CD8-positive, alpha-beta memory T cell (primary cell): ENCODE results near the gene ADGRL2. TPM values are rescaled to one million over a fixed set of nuclear protein-coding genes. Genes with fewer than 3 reads are reported as not detected.

Experiments used
- CTCF ChIA-PET: fragments of 350-600 bp; sonication (Branson Sonifier 250); formaldehyde crosslinking; loops from one replicate; lab custom pipeline; 2021; ENCODE audit warnings: antibody characterized with exemption; lab: Charles Lee
- POLR2A ChIA-PET: fragments of 350-600 bp; sonication (Branson Sonifier 250); formaldehyde crosslinking; loops from one replicate; lab custom pipeline; 2021; ENCODE audit warnings: antibody characterized with exemption; lab: Charles Lee
- DNase-seq, 5 donors: peaks; one replicate each; pipeline versions ENCODE4 v3.0.0 to v3.0.0-alpha.2; 2020 to 2022; ENCODE audit warnings: mixed read lengths in 1 of 5
- H3K27ac ChIP-seq: one replicate; pipeline ENCODE4 v1.7.0; 2013; ENCODE audit warnings: low read depth, mild to moderate bottlenecking, low read length, moderate library complexity
- H3K27me3 ChIP-seq: 2 replicates; pipeline ENCODE4 v1.7.0; 2013; ENCODE audit warnings: low read length, mild to moderate bottlenecking; ENCODE audit not compliant: insufficient read depth, poor library complexity, severe bottlenecking
- H3K36me3 ChIP-seq: 2 replicates; pipeline ENCODE4 v1.7.0; 2013; ENCODE audit warnings: mild to moderate bottlenecking, low read length, moderate library complexity; ENCODE audit not compliant: insufficient read depth
- H3K4me1 ChIP-seq: 2 replicates; pipeline ENCODE4 v1.7.0; 2013; ENCODE audit warnings: mild to moderate bottlenecking, low read length, moderate library complexity; ENCODE audit not compliant: insufficient read depth
- H3K4me3 ChIP-seq: 2 replicates; pipeline ENCODE4 v1.7.0; 2013; ENCODE audit warnings: mild to moderate bottlenecking, low read length
- H3K9me3 ChIP-seq: 2 replicates; pipeline ENCODE4 v1.7.0; 2013; ENCODE audit warnings: mild to moderate bottlenecking, low read length
- H3K27ac Mint-ChIP-seq, 8 donors: one replicate each; pipeline ENCODE4 v1.8.0; 2020 to 2021; ENCODE audit warnings: mixed read lengths in 8 of 8, mild to moderate bottlenecking in 6 of 8, inconsistent platforms in 3 of 8, moderate library complexity in 3 of 8
- H3K27me3 Mint-ChIP-seq, 2 donors: one replicate each; pipeline ENCODE4 v1.8.0; 2020 to 2021; ENCODE audit warnings: mixed read lengths in 2 of 2, mild to moderate bottlenecking in 1 of 2, moderate library complexity in 1 of 2
- H3K36me3 Mint-ChIP-seq, 3 donors: one replicate each; pipeline ENCODE4 v1.8.0; 2020 to 2021; ENCODE audit warnings: mixed read lengths in 3 of 3, inconsistent platforms in 1 of 3, mild to moderate bottlenecking in 1 of 3
- H3K4me1 Mint-ChIP-seq, 3 donors: one replicate each; pipeline ENCODE4 v1.8.0; 2020 to 2021; ENCODE audit warnings: mixed read lengths in 3 of 3, inconsistent platforms in 1 of 3, mild to moderate bottlenecking in 1 of 3
- H3K4me3 Mint-ChIP-seq, 7 donors: one replicate each; pipeline ENCODE4 v1.8.0; 2020 to 2021; ENCODE audit warnings: mixed read lengths in 7 of 7, mild to moderate bottlenecking in 6 of 7, moderate library complexity in 4 of 7, inconsistent platforms in 2 of 7
- H3K9me3 Mint-ChIP-seq, 5 donors: one replicate each; pipeline ENCODE4 v1.8.0; 2020 to 2022; ENCODE audit warnings: mixed read lengths in 5 of 5, mild to moderate bottlenecking in 3 of 5, moderate library complexity in 2 of 5, inconsistent platforms in 1 of 5
- polyA plus RNA-seq: library from polyadenylated mRNA; unstranded; fragments of 300-500 nt; fragmentation: Illumina TruSeq; gene quantifications from one replicate; pipeline ENCODE4 v1.2.3, GENCODE V29; 2021
- total RNA-seq, 2 experiments: library from RNA; stranded (reverse); gene quantifications; one replicate each; pipeline ENCODE4 v1.2.3, GENCODE V29; 2021

ADGRL2 gene
- total and polyA plus RNA-seq, 3 experiments from 2014 or later = not detected

GRCh38 chr1:82019508-82019907 is 218.8 kb downstream of the ADGRL2 start:
- Mint-ChIP-seq H3K9me3 (peaks cover 5 to 34% (median 9%) of the 10 kb centered on the region in 5 donors), H3K36me3 (no peaks in the 10 kb centered on the region), H3K27ac (no peak overlapping the region), H3K4me1 (no peaks in the 10 kb centered on the region), H3K4me3 (no peak overlapping the region), H3K27me3 (no peaks in the 10 kb centered on the region)
- Histone ChIP-seq H3K27ac (no peak overlapping the region), H3K9me3 (no peaks in the 10 kb centered on the region), H3K4me3 (no peak overlapping the region), H3K27me3 (no peaks in the 10 kb centered on the region), H3K4me1 (no peaks in the 10 kb centered on the region), H3K36me3 (no peaks in the 10 kb centered on the region)
- no peak for DNase-seq
- ChIA-PET CTCF (no interaction called here), POLR2A (no interaction called here)

- Mint-ChIP-seq H3K27ac (no peak overlapping the region), H3K9me3 (peaks cover 2 to 20% (median 6%) of the 10 kb centered on the region in 5 donors), H3K27me3 (no peaks in the 10 kb centered on the region), H3K4me1 (no peaks in the 10 kb centered on the region), H3K36me3 (no peaks in the 10 kb centered on the region), H3K4me3 (no peak overlapping the region)
- ChIA-PET CTCF (no interaction called here), POLR2A (no interaction called here)
- no peak overlapping the region for H3K27ac ChIP-seq
- no peaks in the 10 kb centered on the region for H3K27me3 ChIP-seq
- H3K4me3 ChIP-seq = no peak overlapping the region
- H3K9me3 ChIP-seq = no peaks in the 10 kb centered on the region
- DNase-seq = no peak
- no peaks in the 10 kb centered on the region for H3K4me1 ChIP-seq
- H3K36me3 ChIP-seq = no peaks in the 10 kb centered on the region
These were observed 230.1 kb downstream of the ADGRL2 start for GRCh38 chr1:82030830-82031229.

GRCh38 chr1:82032068-82032467 is 231.3 kb downstream of the ADGRL2 start:
- Histone ChIP-seq H3K27ac (no peak overlapping the region), H3K27me3 (no peaks in the 10 kb centered on the region), H3K36me3 (no peaks in the 10 kb centered on the region), H3K9me3 (no peaks in the 10 kb centered on the region), H3K4me3 (no peak overlapping the region), H3K4me1 (no peaks in the 10 kb centered on the region)
- H3K9me3 Mint-ChIP-seq = peaks cover 2 to 19% (median 6%) of the 10 kb centered on the region in 5 donors
- no peak overlapping the region for H3K4me3 Mint-ChIP-seq
- POLR2A ChIA-PET = no interaction called here
- CTCF ChIA-PET = no interaction called here
- no peak for DNase-seq
- no peaks in the 10 kb centered on the region for H3K4me1 Mint-ChIP-seq
- H3K36me3 Mint-ChIP-seq = no peaks in the 10 kb centered on the region
- no peak overlapping the region for H3K27ac Mint-ChIP-seq
- no peaks in the 10 kb centered on the region for H3K27me3 Mint-ChIP-seq

- Mint-ChIP-seq H3K27me3 (no peaks in the 10 kb centered on the region), H3K36me3 (no peaks in the 10 kb centered on the region), H3K4me1 (no peaks in the 10 kb centered on the region), H3K4me3 (no peak overlapping the region), H3K9me3 (peaks cover 0 to 28% (median 12%) of the 10 kb centered on the region in 5 donors), H3K27ac (no peak overlapping the region)
- DNase-seq = no peak
- Histone ChIP-seq H3K27me3 (no peaks in the 10 kb centered on the region), H3K27ac (no peak overlapping the region), H3K9me3 (no peaks in the 10 kb centered on the region), H3K36me3 (no peaks in the 10 kb centered on the region), H3K4me1 (no peaks in the 10 kb centered on the region), H3K4me3 (no peak overlapping the region)
- CTCF ChIA-PET = no interaction called here
- POLR2A ChIA-PET = no interaction called here
These were observed 234.1 kb downstream of the ADGRL2 start for GRCh38 chr1:82034812-82035211.
